Measurements from ENCODE around the gene ARHGAP25.

GRCh38 chr2:68828887-68829708 lies 94.5 kb downstream of the ARHGAP25 start:
- TF ChIP-seq, protein P1, sequence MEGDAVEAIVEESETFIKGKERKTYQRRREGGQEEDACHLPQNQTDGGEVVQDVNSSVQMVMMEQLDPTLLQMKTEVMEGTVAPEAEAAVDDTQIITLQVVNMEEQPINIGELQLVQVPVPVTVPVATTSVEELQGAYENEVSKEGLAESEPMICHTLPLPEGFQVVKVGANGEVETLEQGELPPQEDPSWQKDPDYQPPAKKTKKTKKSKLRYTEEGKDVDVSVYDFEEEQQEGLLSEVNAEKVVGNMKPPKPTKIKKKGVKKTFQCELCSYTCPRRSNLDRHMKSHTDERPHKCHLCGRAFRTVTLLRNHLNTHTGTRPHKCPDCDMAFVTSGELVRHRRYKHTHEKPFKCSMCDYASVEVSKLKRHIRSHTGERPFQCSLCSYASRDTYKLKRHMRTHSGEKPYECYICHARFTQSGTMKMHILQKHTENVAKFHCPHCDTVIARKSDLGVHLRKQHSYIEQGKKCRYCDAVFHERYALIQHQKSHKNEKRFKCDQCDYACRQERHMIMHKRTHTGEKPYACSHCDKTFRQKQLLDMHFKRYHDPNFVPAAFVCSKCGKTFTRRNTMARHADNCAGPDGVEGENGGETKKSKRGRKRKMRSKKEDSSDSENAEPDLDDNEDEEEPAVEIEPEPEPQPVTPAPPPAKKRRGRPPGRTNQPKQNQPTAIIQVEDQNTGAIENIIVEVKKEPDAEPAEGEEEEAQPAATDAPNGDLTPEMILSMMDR (IDR thresholded peaks at IDR 0.05; ENCODE audit: low read depth, low read length, missing input control): peak; percentile 8
- TF ChIP-seq, protein P2, sequence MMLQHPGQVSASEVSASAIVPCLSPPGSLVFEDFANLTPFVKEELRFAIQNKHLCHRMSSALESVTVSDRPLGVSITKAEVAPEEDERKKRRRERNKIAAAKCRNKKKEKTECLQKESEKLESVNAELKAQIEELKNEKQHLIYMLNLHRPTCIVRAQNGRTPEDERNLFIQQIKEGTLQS (IDR thresholded peaks at IDR 0.05): no peak
- TF ChIP-seq TAF1 (conservative IDR thresholded peaks at IDR 0.05): no peak
- TF ChIP-seq, protein P3, sequence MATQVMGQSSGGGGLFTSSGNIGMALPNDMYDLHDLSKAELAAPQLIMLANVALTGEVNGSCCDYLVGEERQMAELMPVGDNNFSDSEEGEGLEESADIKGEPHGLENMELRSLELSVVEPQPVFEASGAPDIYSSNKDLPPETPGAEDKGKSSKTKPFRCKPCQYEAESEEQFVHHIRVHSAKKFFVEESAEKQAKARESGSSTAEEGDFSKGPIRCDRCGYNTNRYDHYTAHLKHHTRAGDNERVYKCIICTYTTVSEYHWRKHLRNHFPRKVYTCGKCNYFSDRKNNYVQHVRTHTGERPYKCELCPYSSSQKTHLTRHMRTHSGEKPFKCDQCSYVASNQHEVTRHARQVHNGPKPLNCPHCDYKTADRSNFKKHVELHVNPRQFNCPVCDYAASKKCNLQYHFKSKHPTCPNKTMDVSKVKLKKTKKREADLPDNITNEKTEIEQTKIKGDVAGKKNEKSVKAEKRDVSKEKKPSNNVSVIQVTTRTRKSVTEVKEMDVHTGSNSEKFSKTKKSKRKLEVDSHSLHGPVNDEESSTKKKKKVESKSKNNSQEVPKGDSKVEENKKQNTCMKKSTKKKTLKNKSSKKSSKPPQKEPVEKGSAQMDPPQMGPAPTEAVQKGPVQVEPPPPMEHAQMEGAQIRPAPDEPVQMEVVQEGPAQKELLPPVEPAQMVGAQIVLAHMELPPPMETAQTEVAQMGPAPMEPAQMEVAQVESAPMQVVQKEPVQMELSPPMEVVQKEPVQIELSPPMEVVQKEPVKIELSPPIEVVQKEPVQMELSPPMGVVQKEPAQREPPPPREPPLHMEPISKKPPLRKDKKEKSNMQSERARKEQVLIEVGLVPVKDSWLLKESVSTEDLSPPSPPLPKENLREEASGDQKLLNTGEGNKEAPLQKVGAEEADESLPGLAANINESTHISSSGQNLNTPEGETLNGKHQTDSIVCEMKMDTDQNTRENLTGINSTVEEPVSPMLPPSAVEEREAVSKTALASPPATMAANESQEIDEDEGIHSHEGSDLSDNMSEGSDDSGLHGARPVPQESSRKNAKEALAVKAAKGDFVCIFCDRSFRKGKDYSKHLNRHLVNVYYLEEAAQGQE (IDR thresholded peaks at IDR 0.05): no peak
- TF ChIP-seq YY1 (IDR thresholded peaks at IDR 0.05): peak; percentile 54
- no peak for TF ChIP-seq ZBTB33 (IDR thresholded peaks at IDR 0.05)
- peak; percentile 74 for TF ChIP-seq SP1 (IDR thresholded peaks at IDR 0.05)
- no peak for TF ChIP-seq HNF4A (conservative IDR thresholded peaks at IDR 0.05)
- TF ChIP-seq MAX (IDR thresholded peaks at IDR 0.05): peak; percentile 57
